ENCODE results near the gene SETD2.
"Not testable (repeated sequence)": the region's sequence is repeated elsewhere in the genome, so short reads cannot be mapped to it uniquely, and the experiment has no call there.

Gene SETD2

GRCh38 chr3:47034868-47035489 lies 128.9 kb downstream of the SETD2 start:
- no peak for DNase-seq (ENCODE audit: low spot score)

- DNase-seq (ENCODE audit: low spot score): peak; percentile 24
Measured at GRCh38 chr3:47031041-47031440, 132.9 kb downstream of the SETD2 start.

GRCh38 chr3:47028667-47029066 lies 135.2 kb downstream of the SETD2 start:
- no peak for DNase-seq (ENCODE audit: low spot score)

- no peak for DNase-seq (ENCODE audit: low spot score)
Measured at GRCh38 chr3:47028146-47028545, 135.8 kb downstream of the SETD2 start.

GRCh38 chr3:47026432-47026831 lies 137.5 kb downstream of the SETD2 start:
- not testable (repeated sequence) for DNase-seq (ENCODE audit: low spot score)

- DNase-seq (ENCODE audit: low spot score): no peak
Measured at GRCh38 chr3:47024932-47025331, 139.0 kb downstream of the SETD2 start.

- DNase-seq (ENCODE audit: low spot score): no peak
Measured at GRCh38 chr3:47022641-47023071, 141.3 kb downstream of the SETD2 start.

GRCh38 chr3:47020311-47020710 lies 143.6 kb downstream of the SETD2 start:
- no peak for DNase-seq (ENCODE audit: low spot score)

GRCh38 chr3:47019201-47019600 lies 144.7 kb downstream of the SETD2 start:
- DNase-seq (ENCODE audit: low spot score): peak; percentile 60

- no peak for DNase-seq (ENCODE audit: low spot score)
Measured at GRCh38 chr3:47018269-47018611, 145.7 kb downstream of the SETD2 start.

GRCh38 chr3:47017504-47018268 lies 146.2 kb downstream of the SETD2 start:
- DNase-seq (ENCODE audit: low spot score): no peak

- DNase-seq (ENCODE audit: low spot score): peak; percentile 59
Measured at GRCh38 chr3:47016934-47017435, 146.9 kb downstream of the SETD2 start.

GRCh38 chr3:47016086-47016933 lies 147.6 kb downstream of the SETD2 start:
- DNase-seq (ENCODE audit: low spot score): no peak

- no peak for DNase-seq (ENCODE audit: low spot score)
Measured at GRCh38 chr3:47015151-47015550, 148.8 kb downstream of the SETD2 start.

GRCh38 chr3:47014036-47014435 lies 149.9 kb downstream of the SETD2 start:
- no peak for DNase-seq (ENCODE audit: low spot score)

GRCh38 chr3:47013231-47013630 lies 150.7 kb downstream of the SETD2 start:
- no peak for DNase-seq (ENCODE audit: low spot score)

GRCh38 chr3:47012342-47013230 lies 151.3 kb downstream of the SETD2 start:
- no peak for DNase-seq (ENCODE audit: low spot score)

- DNase-seq (ENCODE audit: low spot score): no peak
Measured at GRCh38 chr3:47011371-47011770, 152.5 kb downstream of the SETD2 start.

- DNase-seq (ENCODE audit: low spot score): no peak
Measured at GRCh38 chr3:47010910-47011309, 153.0 kb downstream of the SETD2 start.

GRCh38 chr3:47010111-47010712 lies 153.7 kb downstream of the SETD2 start:
- no peak for DNase-seq (ENCODE audit: low spot score)
